Ishikawa (cell line): ENCODE data around the gene TANC2.

Experiments
- CEBPB ChIP-seq: IDR thresholded peaks from 2 replicates; pipeline ENCODE4 v1.6.1; 2012
- CREB1 ChIP-seq: IDR thresholded peaks from 2 replicates; pipeline ENCODE4 v1.6.1; 2012; ENCODE audit warnings: low read depth
- EGR1 ChIP-seq: IDR thresholded peaks from 2 replicates; pipeline ENCODE4 v1.6.1; 2012
- EP300 ChIP-seq: IDR thresholded peaks from 2 replicates; pipeline ENCODE4 v1.6.1; 2012; ENCODE audit warnings: borderline replicate concordance
- FOXM1 ChIP-seq: IDR thresholded peaks from 2 replicates; pipeline ENCODE4 v1.6.1; 2012; ENCODE audit warnings: low read depth, borderline replicate concordance
- MAX ChIP-seq: IDR thresholded peaks from 2 replicates; pipeline ENCODE4 v1.6.1; 2012
- NFIC ChIP-seq: IDR thresholded peaks from 2 replicates; pipeline ENCODE4 v1.6.1; 2012
- RAD21 ChIP-seq: IDR thresholded peaks from 2 replicates; pipeline ENCODE4 v1.6.1; 2012; ENCODE audit warnings: low read depth
- REST ChIP-seq: IDR thresholded peaks from 2 replicates; pipeline ENCODE4 v1.6.1; 2012; ENCODE audit warnings: low read depth, mild to moderate bottlenecking
- TAF1 ChIP-seq: IDR thresholded peaks from 2 replicates; pipeline ENCODE4 v1.6.1; 2012; ENCODE audit warnings: low read depth, mild to moderate bottlenecking
- TCF12 ChIP-seq: IDR thresholded peaks from 2 replicates; pipeline ENCODE4 v1.6.1; 2012; ENCODE audit warnings: low read depth
- TEAD4 ChIP-seq: IDR thresholded peaks from 2 replicates; pipeline ENCODE4 v1.6.1; 2012
- YY1 ChIP-seq: IDR thresholded peaks from 2 replicates; pipeline ENCODE4 v1.6.1; 2012; ENCODE audit warnings: low read depth
- ZBTB7A ChIP-seq: IDR thresholded peaks from 2 replicates; pipeline ENCODE4 v1.6.1; 2012; ENCODE audit warnings: low read depth
- TF ChIP-seq, protein P1 (sequence below): IDR thresholded peaks from 2 replicates; pipeline ENCODE4 v1.6.1; 2012

Gene TANC2

GRCh38 chr17:62995377-62995885, 29.4 kb downstream of the TANC2 start:
- TF ChIP-seq, protein P1, sequence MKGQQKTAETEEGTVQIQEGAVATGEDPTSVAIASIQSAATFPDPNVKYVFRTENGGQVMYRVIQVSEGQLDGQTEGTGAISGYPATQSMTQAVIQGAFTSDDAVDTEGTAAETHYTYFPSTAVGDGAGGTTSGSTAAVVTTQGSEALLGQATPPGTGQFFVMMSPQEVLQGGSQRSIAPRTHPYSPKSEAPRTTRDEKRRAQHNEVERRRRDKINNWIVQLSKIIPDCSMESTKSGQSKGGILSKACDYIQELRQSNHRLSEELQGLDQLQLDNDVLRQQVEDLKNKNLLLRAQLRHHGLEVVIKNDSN: no peak
- peak; percentile 14; the same call in 1 of the 2 replicates for TF ChIP-seq CEBPB
- TF ChIP-seq RAD21: peak; percentile 64
- no peak for TF ChIP-seq TEAD4
- no peak for TF ChIP-seq YY1

GRCh38 chr17:62996221-62996620, 30.2 kb downstream of the TANC2 start:
- TF ChIP-seq TEAD4 (no peak), EGR1 (no peak), EP300 (no peak), REST (no peak), CEBPB (no peak), ZBTB7A (no peak), FOXM1 (no peak), TAF1 (no peak), CREB1 (no peak), NFIC (no peak)
- TF ChIP-seq, protein P1: no peak

DNA sequence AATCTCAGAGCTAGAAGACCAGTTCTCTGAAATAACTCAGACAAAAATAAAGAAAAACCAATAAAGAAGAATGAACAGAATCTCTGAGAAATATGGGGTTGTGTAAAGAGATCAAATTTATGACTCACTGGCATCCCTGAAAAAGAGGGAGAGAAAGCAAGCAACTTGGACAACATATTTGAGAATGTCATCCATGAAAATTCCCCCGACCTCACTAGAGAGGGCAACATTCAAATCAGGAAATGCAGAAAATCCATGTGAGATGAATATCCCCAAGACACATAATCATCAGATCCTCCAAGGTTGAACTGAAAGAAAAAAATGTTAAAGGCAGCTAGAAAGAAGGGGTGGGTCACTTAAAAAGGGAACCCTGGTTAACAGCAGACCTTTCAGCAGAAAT, 32.1 kb downstream of the TANC2 start:
- TF ChIP-seq TCF12 (no peak), TEAD4 (no peak), CEBPB (no peak), ZBTB7A (no peak), FOXM1 (no peak), MAX (no peak), CREB1 (no peak), EP300 (no peak), RAD21 (no peak), NFIC (no peak), REST (no peak), TAF1 (no peak), EGR1 (no peak), YY1 (no peak)
- TF ChIP-seq, protein P1: no peak

GRCh38 chr17:62998665-62999393, 32.8 kb downstream of the TANC2 start:
- TF ChIP-seq TEAD4: no peak
- no peak for TF ChIP-seq RAD21
- TF ChIP-seq TCF12: no peak
- no peak for TF ChIP-seq CEBPB
- TF ChIP-seq YY1: no peak
- no peak for TF ChIP-seq TAF1
- no peak for TF ChIP-seq CREB1
- TF ChIP-seq, protein P1: no peak
- TF ChIP-seq FOXM1: no peak

GRCh38 chr17:62999736-63000135, 33.7 kb downstream of the TANC2 start:
- no peak for TF ChIP-seq REST
- TF ChIP-seq TAF1: no peak
- no peak for TF ChIP-seq EP300
- TF ChIP-seq TCF12: no peak
- no peak for TF ChIP-seq EGR1
- TF ChIP-seq CEBPB: no peak
- no peak for TF ChIP-seq YY1
- TF ChIP-seq FOXM1: no peak
- TF ChIP-seq NFIC: no peak
- no peak for TF ChIP-seq RAD21
- TF ChIP-seq TEAD4: no peak
